NB4 (cell line): Measurements from ENCODE around the gene TEN1.
A peak's percentile ranks its signal among the peaks of the same experiment; 100 is the strongest.

ENCODE experiments used
- CTCF ChIP-seq: IDR thresholded peaks from one replicate; pipeline ENCODE4 v1.5.1; 2012; ENCODE audit warnings: low read depth, low read length
- MYC ChIP-seq: IDR thresholded peaks from 2 replicates; pipeline ENCODE4 v1.6.1; 2011; ENCODE audit warnings: low read depth, low read length
- POLR2A ChIP-seq: IDR thresholded peaks from 2 replicates; pipeline ENCODE4 v1.6.1; 2011; ENCODE audit warnings: mild to moderate bottlenecking; ENCODE audit not compliant: insufficient read length; ENCODE audit errors: extremely low read depth

- peak; percentile 83 for TF ChIP-seq CTCF
- no peak for TF ChIP-seq POLR2A
- no peak; the same call in 1 of the 2 replicates for TF ChIP-seq MYC
These were observed 21.1 kb downstream of the TEN1 start for GRCh38 chr17:76000016-76000754.
